GM23338 (cell line): ENCODE data around the gene ZNRF1. TPM values are rescaled to one million over a fixed set of nuclear protein-coding genes. Genes with fewer than 3 reads are reported as not detected.

Experiments used
- ATAC-seq: fragments of 200-7000 bp; cut with Tn5 transposase; 3 replicates; pipeline ENCODE4 v1.9.1; 2020
- DNase-seq: peaks from one replicate; pipeline ENCODE4 v3.0.0-alpha.2; 2015; ENCODE audit warnings: low spot score
- H2AFZ ChIP-seq: fragments of 200-600 bp; sonication (generic); 2 replicates; pipeline ENCODE4 v1.8.0; 2016; ENCODE audit warnings: antibody characterized with exemption, mild to moderate bottlenecking, moderate library complexity
- H3F3A ChIP-seq: fragments of 200-600 bp; sonication (generic); replicated peaks from 2 replicates; pipeline ENCODE4 v1.8.0; 2017; ENCODE audit warnings: antibody characterized with exemption, mixed run types, low read depth
- H3K27ac ChIP-seq: fragments of 200-600 bp; sonication (generic); 2 replicates; pipeline ENCODE4 v1.6.1; 2016; ENCODE audit warnings: low read depth
- H3K27me3 ChIP-seq: fragments of 200-600 bp; sonication (generic); 2 replicates; pipeline ENCODE4 v1.8.0; 2016; ENCODE audit warnings: mild to moderate bottlenecking, mixed run types, moderate library complexity; ENCODE audit not compliant: insufficient read depth
- H3K36me3 ChIP-seq: fragments of 200-600 bp; sonication (generic); 2 replicates; pipeline ENCODE4 v1.8.0; 2016; ENCODE audit warnings: mild to moderate bottlenecking; ENCODE audit not compliant: insufficient read depth
- H3K4me1 ChIP-seq: fragments of 200-600 bp; sonication (generic); 2 replicates; pipeline ENCODE4 v1.8.0; 2016; ENCODE audit warnings: mild to moderate bottlenecking, moderate library complexity; ENCODE audit not compliant: insufficient read depth
- H3K4me2 ChIP-seq: fragments of 200-600 bp; sonication (generic); 2 replicates; pipeline ENCODE4 v1.7.1; 2017; ENCODE audit warnings: mixed run types
- H3K4me3 ChIP-seq: fragments of 200-600 bp; sonication (generic); 2 replicates; pipeline ENCODE4 v1.6.1; 2016; ENCODE audit warnings: mixed run types
- H3K79me2 ChIP-seq: fragments of 200-600 bp; sonication (generic); replicated peaks from 2 replicates; pipeline ENCODE4 v1.8.0; 2017; ENCODE audit warnings: mild to moderate bottlenecking; ENCODE audit not compliant: insufficient read depth
- H3K9me2 ChIP-seq: fragments of 200-600 bp; sonication (generic); 2 replicates; pipeline ENCODE4 v1.8.0; 2017; ENCODE audit not compliant: insufficient read depth
- H4K20me1 ChIP-seq: fragments of 200-600 bp; sonication (generic); replicated peaks from 2 replicates; pipeline ENCODE4 v1.8.0; 2017; ENCODE audit warnings: mild to moderate bottlenecking; ENCODE audit not compliant: insufficient read depth
- H3K27ac Mint-ChIP-seq: 2 replicates; pipeline ENCODE4 v1.8.0; 2020; ENCODE audit warnings: inconsistent platforms, mild to moderate bottlenecking, moderate library complexity, mixed read lengths
- H3K27me3 Mint-ChIP-seq: 3 replicates; pipeline ENCODE4 v1.8.0; 2022; ENCODE audit warnings: low read depth, mild to moderate bottlenecking, moderate library complexity, mixed read lengths, inconsistent platforms; ENCODE audit not compliant: insufficient read depth, poor library complexity
- H3K36me3 Mint-ChIP-seq: 3 replicates; pipeline ENCODE4 v1.8.0; 2021; ENCODE audit warnings: low read depth, mild to moderate bottlenecking, inconsistent platforms, moderate library complexity, mixed read lengths
- H3K4me1 Mint-ChIP-seq: 3 replicates; pipeline ENCODE4 v1.8.0; 2020; ENCODE audit warnings: mild to moderate bottlenecking, inconsistent platforms, mixed read lengths
- H3K4me3 Mint-ChIP-seq: 3 replicates; pipeline ENCODE4 v1.8.0; 2021; ENCODE audit warnings: moderate library complexity, mild to moderate bottlenecking, inconsistent platforms, mixed read lengths
- H3K9me3 Mint-ChIP-seq: 3 replicates; pipeline ENCODE4 v1.8.0; 2020; ENCODE audit warnings: moderate library complexity, mild to moderate bottlenecking, inconsistent platforms, mixed read lengths
- CREB1 ChIP-seq: fragments of 250-450 bp; sonication (Bioruptor Pico); IDR thresholded peaks from 2 replicates; pipeline ENCODE4 v1.5.0; 2020; ENCODE audit warnings: low read depth, mild to moderate bottlenecking, moderate library complexity
- EZH2 ChIP-seq: fragments of 200-600 bp; sonication (generic); IDR thresholded peaks from one replicate; pipeline ENCODE4 v1.8.0; 2017; ENCODE audit warnings: antibody characterized with exemption, mild to moderate bottlenecking, low read depth; ENCODE audit not compliant: unreplicated experiment
- NANOG ChIP-seq: IDR thresholded peaks from 2 replicates; pipeline ENCODE4 v1.6.1; 2016; ENCODE audit warnings: antibody characterized with exemption, borderline replicate concordance
- STAT1 ChIP-seq: IDR thresholded peaks from one replicate; pipeline ENCODE4 v1.6.1; 2016; ENCODE audit warnings: antibody characterized with exemption; ENCODE audit not compliant: unreplicated experiment
- ZNF331 ChIP-seq: fragments of 250-450 bp; sonication (Bioruptor Pico); IDR thresholded peaks from 2 replicates; pipeline ENCODE4 v1.5.0; 2020; ENCODE audit warnings: low read depth, mild to moderate bottlenecking, moderate library complexity
- polyA plus RNA-seq: library from polyadenylated mRNA; unstranded; fragments of >200 nt; fragmentation: Nextera tagmentation; extraction: Ambion mirVana; gene quantifications from 2 replicates; pipeline ENCODE4 v1.2.1, GENCODE V29; 2016
- total RNA-seq: library from RNA; depleted of rRNA; stranded (reverse); fragments of >200 nt; shearing (Covaris generic); gene quantifications from 2 replicates; pipeline ENCODE4 v1.2.3, GENCODE V29; 2014
- TF ChIP-seq, protein P1 (sequence below): IDR thresholded peaks from one replicate; pipeline ENCODE4 v1.6.1; 2018; ENCODE audit warnings: antibody characterized with exemption; ENCODE audit not compliant: unreplicated experiment
- TF ChIP-seq, protein P2 (sequence below): fragments of 250-450 bp; sonication (Bioruptor Pico); IDR thresholded peaks from 2 replicates; pipeline ENCODE4 v1.5.0; 2020; ENCODE audit warnings: mild to moderate bottlenecking, moderate library complexity

The ZNRF1 gene
- total and polyA plus RNA-seq, 2 experiments from 2014 or later: 22.4 to 42.1 TPM

DNA sequence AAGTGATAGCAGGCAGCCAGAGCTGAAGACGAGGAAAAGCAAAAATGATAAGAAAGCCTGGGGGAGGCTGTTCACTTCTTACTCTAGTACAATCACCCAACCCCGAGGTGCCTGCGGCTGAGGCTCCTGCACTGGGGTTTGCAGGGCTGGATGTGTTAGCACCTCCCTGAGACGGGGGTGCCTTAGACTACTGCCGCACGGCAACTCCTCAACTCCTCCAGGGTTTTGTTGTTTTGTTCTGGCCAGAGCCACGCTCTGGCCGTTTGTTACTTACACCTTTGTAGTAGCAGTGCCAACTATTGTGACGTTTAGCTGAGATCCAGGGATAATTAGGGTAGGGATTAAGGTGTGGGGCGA is 66.3 kb downstream of the ZNRF1 start:
- H3K79me2 ChIP-seq: peaks cover 92% of the 10 kb centered on the region

DNA sequence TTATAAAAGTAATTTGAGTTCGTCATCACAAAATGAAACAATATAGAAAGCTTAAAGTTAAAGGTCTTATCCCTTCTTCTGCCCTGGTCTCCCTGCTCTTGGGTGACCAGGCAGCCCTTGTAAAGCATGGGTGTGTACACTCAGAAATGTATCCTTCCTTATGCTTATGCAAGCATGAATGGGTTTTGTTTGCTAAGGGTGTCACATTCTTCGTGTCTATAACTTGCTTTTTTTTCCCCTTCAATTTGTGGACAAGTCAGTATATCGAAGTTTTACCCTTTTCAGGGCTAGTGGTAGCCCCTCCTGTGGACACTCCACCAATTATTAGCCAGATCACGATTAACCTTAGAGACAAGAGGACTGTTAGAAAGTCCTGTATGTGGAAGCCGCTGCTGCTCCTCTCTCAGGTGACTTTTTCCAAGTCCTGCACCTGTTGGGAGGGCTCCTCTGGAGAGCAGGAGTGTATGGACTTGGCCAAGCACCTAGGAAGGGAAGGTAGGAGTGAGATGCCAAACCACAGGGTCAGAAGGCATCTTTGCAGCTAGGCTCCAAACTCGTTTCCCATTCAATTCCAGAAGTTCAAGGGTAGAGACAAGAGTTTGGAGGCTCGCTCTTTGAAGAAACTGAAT is 66.8 kb downstream of the ZNRF1 start:
- ATAC-seq (no peak), DNase-seq (no peak)
- H3K27me3 Mint-ChIP-seq: no peaks in the 10 kb centered on the region
- H3K36me3 Mint-ChIP-seq: no peaks in the 10 kb centered on the region
- Histone ChIP-seq H3F3A (no peaks in the 10 kb centered on the region), H3K4me1 (peaks cover 23% of the 10 kb centered on the region), H3K79me2 (peaks cover 91% of the 10 kb centered on the region), H3K36me3 (no peaks in the 10 kb centered on the region), H3K4me2 (no peak overlapping the region), H3K4me3 (no peak overlapping the region), H3K9me2 (no peaks in the 10 kb centered on the region), H3K27ac (no peak overlapping the region), H4K20me1 (peaks cover 40% of the 10 kb centered on the region), H3K27me3 (no peaks in the 10 kb centered on the region), H2AFZ (no peak overlapping the region)
- H3K4me1 Mint-ChIP-seq: peaks cover 45% of the 10 kb centered on the region
- no peak overlapping the region for H3K4me3 Mint-ChIP-seq
- no peaks in the 10 kb centered on the region for H3K9me3 Mint-ChIP-seq
- H3K27ac Mint-ChIP-seq: no peak overlapping the region; the same call in 1 of the 2 replicates
- TF ChIP-seq, protein P1, sequence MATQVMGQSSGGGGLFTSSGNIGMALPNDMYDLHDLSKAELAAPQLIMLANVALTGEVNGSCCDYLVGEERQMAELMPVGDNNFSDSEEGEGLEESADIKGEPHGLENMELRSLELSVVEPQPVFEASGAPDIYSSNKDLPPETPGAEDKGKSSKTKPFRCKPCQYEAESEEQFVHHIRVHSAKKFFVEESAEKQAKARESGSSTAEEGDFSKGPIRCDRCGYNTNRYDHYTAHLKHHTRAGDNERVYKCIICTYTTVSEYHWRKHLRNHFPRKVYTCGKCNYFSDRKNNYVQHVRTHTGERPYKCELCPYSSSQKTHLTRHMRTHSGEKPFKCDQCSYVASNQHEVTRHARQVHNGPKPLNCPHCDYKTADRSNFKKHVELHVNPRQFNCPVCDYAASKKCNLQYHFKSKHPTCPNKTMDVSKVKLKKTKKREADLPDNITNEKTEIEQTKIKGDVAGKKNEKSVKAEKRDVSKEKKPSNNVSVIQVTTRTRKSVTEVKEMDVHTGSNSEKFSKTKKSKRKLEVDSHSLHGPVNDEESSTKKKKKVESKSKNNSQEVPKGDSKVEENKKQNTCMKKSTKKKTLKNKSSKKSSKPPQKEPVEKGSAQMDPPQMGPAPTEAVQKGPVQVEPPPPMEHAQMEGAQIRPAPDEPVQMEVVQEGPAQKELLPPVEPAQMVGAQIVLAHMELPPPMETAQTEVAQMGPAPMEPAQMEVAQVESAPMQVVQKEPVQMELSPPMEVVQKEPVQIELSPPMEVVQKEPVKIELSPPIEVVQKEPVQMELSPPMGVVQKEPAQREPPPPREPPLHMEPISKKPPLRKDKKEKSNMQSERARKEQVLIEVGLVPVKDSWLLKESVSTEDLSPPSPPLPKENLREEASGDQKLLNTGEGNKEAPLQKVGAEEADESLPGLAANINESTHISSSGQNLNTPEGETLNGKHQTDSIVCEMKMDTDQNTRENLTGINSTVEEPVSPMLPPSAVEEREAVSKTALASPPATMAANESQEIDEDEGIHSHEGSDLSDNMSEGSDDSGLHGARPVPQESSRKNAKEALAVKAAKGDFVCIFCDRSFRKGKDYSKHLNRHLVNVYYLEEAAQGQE: no peak
- TF ChIP-seq, protein P2, sequence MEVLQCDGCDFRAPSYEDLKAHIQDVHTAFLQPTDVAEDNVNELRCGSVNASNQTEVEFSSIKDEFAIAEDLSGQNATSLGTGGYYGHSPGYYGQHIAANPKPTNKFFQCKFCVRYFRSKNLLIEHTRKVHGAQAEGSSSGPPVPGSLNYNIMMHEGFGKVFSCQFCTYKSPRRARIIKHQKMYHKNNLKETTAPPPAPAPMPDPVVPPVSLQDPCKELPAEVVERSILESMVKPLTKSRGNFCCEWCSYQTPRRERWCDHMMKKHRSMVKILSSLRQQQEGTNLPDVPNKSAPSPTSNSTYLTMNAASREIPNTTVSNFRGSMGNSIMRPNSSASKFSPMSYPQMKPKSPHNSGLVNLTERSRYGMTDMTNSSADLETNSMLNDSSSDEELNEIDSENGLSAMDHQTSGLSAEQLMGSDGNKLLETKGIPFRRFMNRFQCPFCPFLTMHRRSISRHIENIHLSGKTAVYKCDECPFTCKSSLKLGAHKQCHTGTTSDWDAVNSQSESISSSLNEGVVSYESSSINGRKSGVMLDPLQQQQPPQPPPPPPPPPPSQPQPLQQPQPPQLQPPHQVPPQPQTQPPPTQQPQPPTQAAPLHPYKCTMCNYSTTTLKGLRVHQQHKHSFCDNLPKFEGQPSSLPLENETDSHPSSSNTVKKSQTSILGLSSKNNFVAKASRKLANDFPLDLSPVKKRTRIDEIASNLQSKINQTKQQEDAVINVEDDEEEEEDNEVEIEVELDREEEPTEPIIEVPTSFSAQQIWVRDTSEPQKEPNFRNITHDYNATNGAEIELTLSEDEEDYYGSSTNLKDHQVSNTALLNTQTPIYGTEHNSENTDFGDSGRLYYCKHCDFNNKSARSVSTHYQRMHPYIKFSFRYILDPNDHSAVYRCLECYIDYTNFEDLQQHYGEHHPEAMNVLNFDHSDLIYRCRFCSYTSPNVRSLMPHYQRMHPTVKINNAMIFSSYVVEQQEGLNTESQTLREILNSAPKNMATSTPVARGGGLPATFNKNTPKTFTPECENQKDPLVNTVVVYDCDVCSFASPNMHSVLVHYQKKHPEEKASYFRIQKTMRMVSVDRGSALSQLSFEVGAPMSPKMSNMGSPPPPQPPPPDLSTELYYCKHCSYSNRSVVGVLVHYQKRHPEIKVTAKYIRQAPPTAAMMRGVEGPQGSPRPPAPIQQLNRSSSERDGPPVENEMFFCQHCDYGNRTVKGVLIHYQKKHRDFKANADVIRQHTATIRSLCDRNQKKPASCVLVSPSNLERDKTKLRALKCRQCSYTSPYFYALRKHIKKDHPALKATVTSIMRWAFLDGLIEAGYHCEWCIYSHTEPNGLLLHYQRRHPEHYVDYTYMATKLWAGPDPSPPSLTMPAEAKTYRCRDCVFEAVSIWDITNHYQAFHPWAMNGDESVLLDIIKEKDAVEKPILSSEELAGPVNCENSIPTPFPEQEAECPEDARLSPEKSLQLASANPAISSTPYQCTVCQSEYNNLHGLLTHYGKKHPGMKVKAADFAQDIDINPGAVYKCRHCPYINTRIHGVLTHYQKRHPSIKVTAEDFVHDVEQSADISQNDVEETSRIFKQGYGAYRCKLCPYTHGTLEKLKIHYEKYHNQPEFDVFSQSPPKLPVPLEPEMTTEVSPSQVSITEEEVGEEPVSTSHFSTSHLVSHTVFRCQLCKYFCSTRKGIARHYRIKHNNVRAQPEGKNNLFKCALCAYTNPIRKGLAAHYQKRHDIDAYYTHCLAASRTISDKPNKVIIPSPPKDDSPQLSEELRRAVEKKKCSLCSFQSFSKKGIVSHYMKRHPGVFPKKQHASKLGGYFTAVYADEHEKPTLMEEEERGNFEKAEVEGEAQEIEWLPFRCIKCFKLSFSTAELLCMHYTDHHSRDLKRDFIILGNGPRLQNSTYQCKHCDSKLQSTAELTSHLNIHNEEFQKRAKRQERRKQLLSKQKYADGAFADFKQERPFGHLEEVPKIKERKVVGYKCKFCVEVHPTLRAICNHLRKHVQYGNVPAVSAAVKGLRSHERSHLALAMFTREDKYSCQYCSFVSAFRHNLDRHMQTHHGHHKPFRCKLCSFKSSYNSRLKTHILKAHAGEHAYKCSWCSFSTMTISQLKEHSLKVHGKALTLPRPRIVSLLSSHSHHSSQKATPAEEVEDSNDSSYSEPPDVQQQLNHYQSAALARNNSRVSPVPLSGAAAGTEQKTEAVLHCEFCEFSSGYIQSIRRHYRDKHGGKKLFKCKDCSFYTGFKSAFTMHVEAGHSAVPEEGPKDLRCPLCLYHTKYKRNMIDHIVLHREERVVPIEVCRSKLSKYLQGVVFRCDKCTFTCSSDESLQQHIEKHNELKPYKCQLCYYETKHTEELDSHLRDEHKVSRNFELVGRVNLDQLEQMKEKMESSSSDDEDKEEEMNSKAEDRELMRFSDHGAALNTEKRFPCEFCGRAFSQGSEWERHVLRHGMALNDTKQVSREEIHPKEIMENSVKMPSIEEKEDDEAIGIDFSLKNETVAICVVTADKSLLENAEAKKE (CRISPR knock-in tag): no peak
- no peak for TF ChIP-seq EZH2

More for the DNA sequence above, 66.3 kb downstream of the ZNRF1 start:
- H3K27ac Mint-ChIP-seq: peak overlapping the region; percentile 59; the same call in 1 of the 2 replicates
- ATAC-seq (peak; percentile 35), DNase-seq (no peak)
- Histone ChIP-seq H2AFZ (no peak overlapping the region), H3K27me3 (no peaks in the 10 kb centered on the region), H3K36me3 (no peaks in the 10 kb centered on the region), H3K4me3 (no peak overlapping the region), H3K27ac (no peak overlapping the region), H4K20me1 (peaks cover 39% of the 10 kb centered on the region), H3F3A (no peaks in the 10 kb centered on the region), H3K4me2 (no peak overlapping the region), H3K9me2 (no peaks in the 10 kb centered on the region), H3K4me1 (peaks cover 21% of the 10 kb centered on the region)
- H3K36me3 Mint-ChIP-seq: no peaks in the 10 kb centered on the region
- H3K9me3 Mint-ChIP-seq: no peaks in the 10 kb centered on the region
- no peak overlapping the region for H3K4me3 Mint-ChIP-seq
- TF ChIP-seq ZNF331 (no peak), NANOG (no peak), STAT1 (no peak), CREB1 (no peak)
- TF ChIP-seq, protein P1: no peak
- no peaks in the 10 kb centered on the region for H3K27me3 Mint-ChIP-seq
- H3K4me1 Mint-ChIP-seq: peaks cover 40% of the 10 kb centered on the region
